Measurements from ENCODE around the gene XYLT1.

Gene XYLT1

GRCh38 chr16:17518441-17518840 is 47.7 kb upstream of the XYLT1 start:
- Histone ChIP-seq H3K23ac (ENCODE audit: low read length in 2 of 2) (no peak overlapping the region), H4K91ac (ENCODE audit: low read length) (no peak overlapping the region), H3K27me3 (ENCODE audit: control insufficient read depth in 1 of 2, insufficient read depth in 1 of 2, low read length in 2 of 2) (no peaks in the 10 kb centered on the region), H3K18ac (ENCODE audit: low read depth in 1 of 2, low read length in 2 of 2) (no peak overlapping the region), H3K36me3 (ENCODE audit: control insufficient read depth in 1 of 2, insufficient read depth in 2 of 2, low read depth in 1 of 2, low read length in 2 of 2) (no peaks in the 10 kb centered on the region), H3K79me1 (replicated peaks; ENCODE audit: low read length, poor library complexity, severe bottlenecking) (no peaks in the 10 kb centered on the region), H2BK15ac (ENCODE audit: low read depth, poor library complexity, severe bottlenecking) (no peak overlapping the region), H3K27ac (ENCODE audit: low read length, poor library complexity, severe bottlenecking) (no peak overlapping the region), H3K14ac (ENCODE audit: low read length in 2 of 2) (no peak overlapping the region), H3K4me1 (ENCODE audit: control insufficient read depth, insufficient read depth, low read depth, low read length) (no peaks in the 10 kb centered on the region), H2BK12ac (ENCODE audit: low read length in 2 of 2) (no peak overlapping the region), H3K4ac (ENCODE audit: low read depth in 1 of 2, low read length in 2 of 2) (no peak overlapping the region), H3K4me2 (ENCODE audit: low read length, poor library complexity, severe bottlenecking) (no peak overlapping the region), H2BK5ac (ENCODE audit: low read depth, low read length, poor library complexity, severe bottlenecking) (no peak overlapping the region), H2BK120ac (ENCODE audit: low read depth, low read length) (no peak overlapping the region), H3K4me3 (ENCODE audit: insufficient read depth in 1 of 2, low read depth in 1 of 2, low read length in 2 of 2) (peak overlapping the region in 1 of 2 experiments; percentile 30), H3K9me3 (ENCODE audit: control insufficient read depth, low read length) (no peaks in the 10 kb centered on the region), H2AFZ (ENCODE audit: low read depth, low read length) (no peak overlapping the region), H4K8ac (ENCODE audit: low read length) (no peak overlapping the region), H3K9ac (ENCODE audit: low read length) (peak overlapping the region; percentile 55), H2AK5ac (ENCODE audit: low read length, severe bottlenecking) (no peak overlapping the region)
- WGBS: 78% methylated on average over 2 of the region's 3 CpGs
- no peak for DNase-seq

GRCh38 chr16:17515421-17516210 is 44.9 kb upstream of the XYLT1 start:
- Histone ChIP-seq H2AFZ (ENCODE audit: low read depth, low read length) (no peak overlapping the region), H2AK5ac (ENCODE audit: low read length, severe bottlenecking) (no peak overlapping the region), H2BK5ac (ENCODE audit: low read depth, low read length, poor library complexity, severe bottlenecking) (no peak overlapping the region), H3K23ac (ENCODE audit: low read length in 2 of 2) (no peak overlapping the region), H3K4me2 (ENCODE audit: low read length, poor library complexity, severe bottlenecking) (no peak overlapping the region), H3K79me1 (replicated peaks; ENCODE audit: low read length, poor library complexity, severe bottlenecking) (no peaks in the 10 kb centered on the region), H3K4me1 (ENCODE audit: control insufficient read depth, insufficient read depth, low read depth, low read length) (no peaks in the 10 kb centered on the region), H3K4ac (ENCODE audit: low read depth in 1 of 2, low read length in 2 of 2) (no peak overlapping the region), H3K9me3 (ENCODE audit: control insufficient read depth, low read length) (no peaks in the 10 kb centered on the region), H2BK12ac (ENCODE audit: low read length in 2 of 2) (no peak overlapping the region), H3K4me3 (ENCODE audit: insufficient read depth in 1 of 2, low read depth in 1 of 2, low read length in 2 of 2) (no peak overlapping the region), H3K36me3 (ENCODE audit: control insufficient read depth in 1 of 2, insufficient read depth in 2 of 2, low read depth in 1 of 2, low read length in 2 of 2) (no peaks in the 10 kb centered on the region), H2BK15ac (ENCODE audit: low read depth, poor library complexity, severe bottlenecking) (no peak overlapping the region), H3K27me3 (ENCODE audit: control insufficient read depth in 1 of 2, insufficient read depth in 1 of 2, low read length in 2 of 2) (no peaks in the 10 kb centered on the region), H3K27ac (ENCODE audit: low read length, poor library complexity, severe bottlenecking) (no peak overlapping the region), H2BK120ac (ENCODE audit: low read depth, low read length) (no peak overlapping the region), H4K91ac (ENCODE audit: low read length) (no peak overlapping the region), H3K9ac (ENCODE audit: low read length) (no peak overlapping the region), H3K14ac (ENCODE audit: low read length in 2 of 2) (no peak overlapping the region), H4K8ac (ENCODE audit: low read length) (no peak overlapping the region), H3K18ac (ENCODE audit: low read depth in 1 of 2, low read length in 2 of 2) (no peak overlapping the region)
- 78% methylated on average over 10 of the region's 10 CpGs for WGBS
- no peak for DNase-seq

GRCh38 chr16:17512636-17513220 is 42.0 kb upstream of the XYLT1 start:
- no peak overlapping the region for H3K23ac ChIP-seq (ENCODE audit: low read length in 2 of 2)
- H3K4me3 ChIP-seq (ENCODE audit: insufficient read depth in 1 of 2, low read depth in 1 of 2, low read length in 2 of 2): no peak overlapping the region
- H3K4ac ChIP-seq (ENCODE audit: low read depth in 1 of 2, low read length in 2 of 2): no peak overlapping the region
- H3K27ac ChIP-seq (ENCODE audit: low read length, poor library complexity, severe bottlenecking): no peak overlapping the region
- no peak overlapping the region for H2BK12ac ChIP-seq (ENCODE audit: low read length in 2 of 2)
- H3K9ac ChIP-seq (ENCODE audit: low read length): no peak overlapping the region
- no peak overlapping the region for H2BK15ac ChIP-seq (ENCODE audit: low read depth, poor library complexity, severe bottlenecking)
- H3K4me1 ChIP-seq (ENCODE audit: control insufficient read depth, insufficient read depth, low read depth, low read length): no peaks in the 10 kb centered on the region
- no peaks in the 10 kb centered on the region for H3K36me3 ChIP-seq (ENCODE audit: control insufficient read depth in 1 of 2, insufficient read depth in 2 of 2, low read depth in 1 of 2, low read length in 2 of 2)
- no peak overlapping the region for H4K8ac ChIP-seq (ENCODE audit: low read length)
- H2AK5ac ChIP-seq (ENCODE audit: low read length, severe bottlenecking): no peak overlapping the region
- H3K79me1 ChIP-seq (replicated peaks; ENCODE audit: low read length, poor library complexity, severe bottlenecking): no peaks in the 10 kb centered on the region
- no peak overlapping the region for H2BK5ac ChIP-seq (ENCODE audit: low read depth, low read length, poor library complexity, severe bottlenecking)
- H2AFZ ChIP-seq (ENCODE audit: low read depth, low read length): no peak overlapping the region
- H4K91ac ChIP-seq (ENCODE audit: low read length): no peak overlapping the region
- H3K27me3 ChIP-seq (ENCODE audit: control insufficient read depth in 1 of 2, insufficient read depth in 1 of 2, low read length in 2 of 2): no peaks in the 10 kb centered on the region
- no peak for DNase-seq
- no peak overlapping the region for H2BK120ac ChIP-seq (ENCODE audit: low read depth, low read length)
- no peak overlapping the region for H3K4me2 ChIP-seq (ENCODE audit: low read length, poor library complexity, severe bottlenecking)
- peaks cover 10% of the 10 kb centered on the region for H3K9me3 ChIP-seq (ENCODE audit: control insufficient read depth, low read length)
- H3K14ac ChIP-seq (ENCODE audit: low read length in 2 of 2): no peak overlapping the region
- WGBS: 50% methylated on average over 6 of the region's 6 CpGs
- no peak overlapping the region for H3K18ac ChIP-seq (ENCODE audit: low read depth in 1 of 2, low read length in 2 of 2)

GRCh38 chr16:17511340-17511739 is 40.6 kb upstream of the XYLT1 start:
- Histone ChIP-seq H3K79me1 (replicated peaks; ENCODE audit: low read length, poor library complexity, severe bottlenecking) (no peaks in the 10 kb centered on the region), H4K8ac (ENCODE audit: low read length) (no peak overlapping the region), H3K27me3 (ENCODE audit: control insufficient read depth in 1 of 2, insufficient read depth in 1 of 2, low read length in 2 of 2) (no peaks in the 10 kb centered on the region), H2BK5ac (ENCODE audit: low read depth, low read length, poor library complexity, severe bottlenecking) (no peak overlapping the region), H3K14ac (ENCODE audit: low read length in 2 of 2) (no peak overlapping the region), H3K36me3 (ENCODE audit: control insufficient read depth in 1 of 2, insufficient read depth in 2 of 2, low read depth in 1 of 2, low read length in 2 of 2) (no peaks in the 10 kb centered on the region), H3K23ac (ENCODE audit: low read length in 2 of 2) (no peak overlapping the region), H3K18ac (ENCODE audit: low read depth in 1 of 2, low read length in 2 of 2) (no peak overlapping the region), H2BK12ac (ENCODE audit: low read length in 2 of 2) (no peak overlapping the region), H2AK5ac (ENCODE audit: low read length, severe bottlenecking) (no peak overlapping the region), H2BK120ac (ENCODE audit: low read depth, low read length) (no peak overlapping the region), H3K9ac (ENCODE audit: low read length) (peak overlapping the region; percentile 8), H2AFZ (ENCODE audit: low read depth, low read length) (no peak overlapping the region), H3K4me2 (ENCODE audit: low read length, poor library complexity, severe bottlenecking) (no peak overlapping the region), H3K27ac (ENCODE audit: low read length, poor library complexity, severe bottlenecking) (no peak overlapping the region), H3K9me3 (ENCODE audit: control insufficient read depth, low read length) (peaks cover 10% of the 10 kb centered on the region), H2BK15ac (ENCODE audit: low read depth, poor library complexity, severe bottlenecking) (no peak overlapping the region), H4K91ac (ENCODE audit: low read length) (no peak overlapping the region), H3K4me3 (ENCODE audit: insufficient read depth in 1 of 2, low read depth in 1 of 2, low read length in 2 of 2) (no peak overlapping the region), H3K4me1 (ENCODE audit: control insufficient read depth, insufficient read depth, low read depth, low read length) (no peaks in the 10 kb centered on the region), H3K4ac (ENCODE audit: low read depth in 1 of 2, low read length in 2 of 2) (no peak overlapping the region)
- DNase-seq: no peak

All from mesenchymal stem cell (in vitro differentiated cells and primary cell).